ENCODE data around the gene IGFBP2. TPM values are rescaled to one million over a fixed set of nuclear protein-coding genes. Genes with fewer than 3 reads are reported as not detected.

Gene IGFBP2
- total and polyA plus RNA-seq, 2 of the 13 experiments (the other 11 are each of a cell fraction or from before 2014, with no cell fraction given) = 2.0 to 5.8 TPM

GRCh38 chr2:216650626-216651257 lies 17.5 kb downstream of the IGFBP2 start (continued):
- peak; percentile 70 for TF ChIP-seq HNF1B (CRISPR knock-in tag; IDR thresholded peaks at IDR 0.05)
- TF ChIP-seq ZNF552 (CRISPR knock-in tag; IDR thresholded peaks at IDR 0.05; ENCODE audit: borderline replicate concordance) = no peak
- peak; percentile 23; the same call in 1 of the 2 replicates for TF ChIP-seq TFAP4 (IDR thresholded peaks at IDR 0.05; ENCODE audit: borderline replicate concordance, low read depth)
- TF ChIP-seq RNF2 (conservative IDR thresholded peaks at IDR 0.05; ENCODE audit: low read depth) = no peak
- TF ChIP-seq ZNF160 (CRISPR knock-in tag; IDR thresholded peaks at IDR 0.05) = no peak
- no peak for TF ChIP-seq ZNF24 (IDR thresholded peaks at IDR 0.05)
- no peak for TF ChIP-seq ZNF766 (CRISPR knock-in tag; IDR thresholded peaks at IDR 0.05; ENCODE audit: borderline replicate concordance)
- TF ChIP-seq ZNF773 (CRISPR knock-in tag; IDR thresholded peaks at IDR 0.05; ENCODE audit: borderline replicate concordance) = no peak
- TF ChIP-seq PRDM10 (CRISPR knock-in tag; IDR thresholded peaks at IDR 0.05; ENCODE audit: low read depth) = no peak
- no peak; the same call in none of the 2 replicates for TF ChIP-seq HMG20A (CRISPR knock-in tag; IDR thresholded peaks at IDR 0.05; ENCODE audit: borderline replicate concordance)
- TF ChIP-seq GMEB2 (CRISPR knock-in tag; IDR thresholded peaks at IDR 0.05; ENCODE audit: low read depth) = no peak
- TF ChIP-seq KDM1A (CRISPR knock-in tag; IDR thresholded peaks at IDR 0.05) = no peak
- 0 out of 2 replicates have a peak, but pooled peaks have one; percentile 23 for TF ChIP-seq ZMYM4 (CRISPR knock-in tag; IDR thresholded peaks at IDR 0.05)
- peak; percentile 60 for TF ChIP-seq PAXIP1 (CRISPR knock-in tag; conservative IDR thresholded peaks at IDR 0.05)
- TF ChIP-seq PLSCR1 (CRISPR knock-in tag; IDR thresholded peaks at IDR 0.05; ENCODE audit: borderline replicate concordance) = no peak
- no peak for TF ChIP-seq ZFP90 (CRISPR knock-in tag; IDR thresholded peaks at IDR 0.05; ENCODE audit: borderline replicate concordance)
- TF ChIP-seq ZNF496 (CRISPR knock-in tag; IDR thresholded peaks at IDR 0.05; ENCODE audit: insufficient replicate concordance) = no peak
